GM12874 (cell line): ENCODE data around the gene RFC1.

Source experiments
- CTCF ChIP-seq: IDR thresholded peaks from 2 replicates; pipeline ENCODE4 v1.5.1; 2011; ENCODE audit warnings: low read depth, mild to moderate bottlenecking, control low read depth, low read length, moderate library complexity; ENCODE audit not compliant: insufficient read depth

The RFC1 gene

DNA sequence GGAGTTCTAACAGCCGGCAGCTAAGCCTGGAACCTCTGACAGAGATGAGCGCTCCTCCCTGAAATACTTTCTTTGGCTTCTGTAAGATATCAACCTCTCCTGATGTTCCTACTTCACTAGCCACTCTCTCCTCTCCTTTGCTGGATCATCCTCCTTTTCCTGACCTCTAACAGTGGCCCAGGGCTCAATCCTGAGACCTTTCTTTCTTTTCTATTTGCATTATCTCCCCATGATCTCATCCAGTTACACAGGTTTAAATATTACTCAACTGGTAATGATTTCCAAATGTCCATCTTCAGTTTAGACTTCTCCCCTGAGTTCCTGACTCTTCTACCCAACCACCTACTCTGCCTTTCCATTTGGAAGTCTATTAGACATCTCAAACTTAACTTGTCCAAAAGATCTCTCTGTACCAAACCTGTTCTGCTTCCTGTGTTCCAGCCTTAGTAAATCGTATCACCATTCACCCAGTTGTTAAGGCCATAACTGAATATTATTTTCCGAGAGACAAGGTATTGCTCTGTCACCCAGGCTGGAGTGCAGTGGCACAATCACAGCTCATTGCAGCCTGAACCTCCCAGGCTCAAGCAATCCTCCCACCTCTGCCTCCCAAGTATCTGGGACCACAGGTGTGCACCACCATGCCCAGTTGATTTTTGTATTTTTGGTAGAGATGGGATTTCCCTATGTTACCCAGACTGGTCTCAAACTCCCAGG, 41.1 kb downstream of the RFC1 start:
- TF ChIP-seq CTCF = no peak

GRCh38 chr4:39324446-39324845, 41.7 kb downstream of the RFC1 start:
- no peak for TF ChIP-seq CTCF

GRCh38 chr4:39323821-39324220, 42.3 kb downstream of the RFC1 start:
- no peak for TF ChIP-seq CTCF

DNA sequence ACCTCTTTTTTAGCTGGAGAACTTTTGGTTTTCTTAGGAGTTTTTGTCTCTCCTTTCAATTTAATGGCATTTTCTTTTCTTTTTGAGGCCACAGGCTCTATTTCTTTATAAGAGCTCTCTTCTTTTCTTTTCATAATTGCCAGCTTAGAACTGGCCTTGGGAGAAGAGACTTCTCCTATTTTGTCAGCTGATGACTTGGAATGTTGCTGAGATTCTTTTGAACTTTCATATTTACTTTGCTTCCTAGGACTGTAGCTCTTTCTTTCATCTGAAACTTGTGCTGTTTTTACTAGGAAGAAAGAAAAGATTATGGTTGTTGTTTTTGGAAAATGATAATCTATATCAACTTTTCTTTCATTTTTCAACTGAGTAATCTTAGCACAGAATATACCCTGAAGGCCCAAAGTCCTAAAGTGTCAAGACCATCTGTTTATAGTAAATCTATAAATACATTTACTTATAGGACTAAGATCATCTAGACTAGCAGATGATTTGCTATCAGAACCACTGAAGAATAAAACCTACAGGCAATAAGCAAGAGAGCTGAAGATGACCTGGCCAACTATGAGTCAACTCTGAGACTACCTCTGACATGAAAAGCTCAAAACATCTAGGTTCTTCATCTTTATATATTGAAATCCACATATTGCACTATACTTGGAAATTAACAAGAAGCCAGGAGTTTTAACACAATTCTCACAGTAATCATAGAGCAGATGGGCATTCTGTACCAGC, 45.6 kb downstream of the RFC1 start:
- no peak for TF ChIP-seq CTCF

DNA sequence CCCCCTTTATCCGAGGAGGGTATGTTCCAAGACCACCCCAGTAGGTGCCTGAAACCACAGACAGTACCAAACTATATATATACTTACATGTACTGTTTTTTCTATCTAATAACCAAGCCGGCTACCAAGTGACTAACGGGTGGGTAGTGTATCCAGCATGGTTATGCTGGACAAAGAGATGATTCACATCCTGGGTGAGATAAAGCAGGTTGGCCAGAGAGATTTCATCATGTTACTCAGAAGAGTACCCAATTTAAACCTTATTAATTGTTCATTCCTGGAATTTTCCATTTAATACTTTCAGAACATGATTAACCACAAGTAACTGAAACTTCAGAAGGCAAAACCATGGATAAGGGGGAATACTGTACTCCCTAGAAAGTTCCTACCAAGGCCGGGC, 46.5 kb downstream of the RFC1 start:
- no peak for TF ChIP-seq CTCF

DNA sequence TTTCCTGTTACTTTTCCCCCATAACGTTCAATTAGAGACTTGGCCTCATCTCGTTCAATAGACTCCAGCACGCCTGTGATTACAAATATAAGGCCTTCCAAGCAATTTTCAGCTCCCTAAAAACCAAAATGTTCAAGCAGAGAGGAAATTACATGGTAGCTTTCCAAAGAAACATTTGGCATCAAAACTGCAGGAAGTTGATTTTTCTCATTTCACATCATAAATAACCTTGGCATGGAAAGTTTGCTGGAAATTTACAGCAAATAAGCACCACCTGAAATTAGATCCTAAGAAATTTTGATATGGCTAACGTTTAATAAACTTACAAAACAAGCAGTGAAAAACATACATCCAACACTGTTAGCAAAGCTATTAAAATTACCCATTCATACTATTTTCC, 53.3 kb downstream of the RFC1 start:
- no peak for TF ChIP-seq CTCF

GRCh38 chr4:39308611-39309010, 57.6 kb downstream of the RFC1 start:
- no peak for TF ChIP-seq CTCF
